ENCODE data around the gene CEP72.

The CEP72 gene

DNA sequence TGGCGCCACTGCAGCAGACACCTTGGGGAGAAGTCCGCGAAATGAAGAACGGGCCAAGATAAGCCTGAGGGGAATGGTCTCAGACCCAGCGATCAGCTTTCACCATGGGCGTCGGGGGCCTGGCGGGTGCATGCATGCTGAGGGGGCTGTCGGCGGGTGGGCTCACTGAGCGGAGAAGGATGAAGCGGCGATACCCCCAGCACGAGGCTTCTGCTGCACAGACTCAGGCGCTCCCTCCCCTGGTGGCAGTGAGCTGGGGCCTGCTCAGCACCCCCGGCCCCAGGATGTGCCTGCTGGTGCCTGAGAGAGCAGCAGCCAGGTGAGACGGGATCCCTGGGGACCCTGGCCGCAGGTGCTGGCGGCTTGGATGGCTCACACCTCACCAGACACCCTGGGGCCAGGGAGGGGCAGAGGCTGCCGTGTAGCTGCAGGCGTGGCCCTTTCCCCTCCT lies 31.2 kb downstream of the CEP72 start:
- Histone ChIP-seq H2AFZ (ENCODE audit: low read length) (no peak overlapping the region), H3K18ac (ENCODE audit: low read length) (no peak overlapping the region), H3K9ac (ENCODE audit: low read depth, low read length, poor library complexity) (peak overlapping the region; percentile 16), H3K4me3 (ENCODE audit: low read length in 2 of 2) (no peak overlapping the region), H2BK12ac (ENCODE audit: low read length) (no peak overlapping the region), H2BK15ac (ENCODE audit: low read length) (no peak overlapping the region), H3K27me3 (ENCODE audit: control insufficient read depth in 3 of 3, insufficient read depth in 3 of 3, low read depth in 1 of 3, low read length in 3 of 3) (no peaks in the 10 kb centered on the region), H4K8ac (ENCODE audit: low read depth, low read length) (no peak overlapping the region), H2BK120ac (ENCODE audit: low read depth, low read length) (no peak overlapping the region), H3K79me1 (ENCODE audit: low read depth, low read length) (peaks cover 13% of the 10 kb centered on the region), H3K9me3 (replicated peaks in 1 of 2; ENCODE audit: control insufficient read depth in 2 of 2, insufficient read depth in 1 of 2, low read depth in 1 of 2, low read length in 2 of 2) (peaks cover 5 to 8% of the 10 kb centered on the region in 2 donors), H3K4ac (ENCODE audit: low read length) (no peak overlapping the region), H4K91ac (ENCODE audit: low read depth, low read length, poor library complexity) (no peak overlapping the region), H2AK5ac (ENCODE audit: low read depth, low read length) (peak overlapping the region; percentile 20), H3K4me1 (ENCODE audit: control insufficient read depth in 2 of 2, insufficient read depth in 1 of 2, low read depth in 1 of 2, low read length in 2 of 2) (no peaks in the 10 kb centered on the region), H3K14ac (ENCODE audit: low read length) (no peak overlapping the region), H3K36me3 (replicated peaks in 1 of 2; ENCODE audit: control insufficient read depth in 2 of 2, insufficient read depth in 2 of 2, low read length in 2 of 2) (peaks cover 71 to 98% of the 10 kb centered on the region in 2 donors), H2BK5ac (ENCODE audit: low read length) (peak overlapping the region; percentile 57), H3K27ac (replicated peaks; ENCODE audit: low read length) (no peak overlapping the region), H3K23ac (ENCODE audit: low read depth, low read length, poor library complexity) (peak overlapping the region; percentile 55), H3K4me2 (ENCODE audit: insufficient read depth, low read length, poor library complexity, severe bottlenecking) (no peak overlapping the region)
- no CpG with 5 or more reads among the region's 21 CpGs for WGBS, 2 donors (ENCODE audit: extremely low coverage in 2 of 2, insufficient read length in 2 of 2, insufficient replicate concordance in 1 of 2)
- DNase-seq (ENCODE audit: low spot score) = no peak

DNA sequence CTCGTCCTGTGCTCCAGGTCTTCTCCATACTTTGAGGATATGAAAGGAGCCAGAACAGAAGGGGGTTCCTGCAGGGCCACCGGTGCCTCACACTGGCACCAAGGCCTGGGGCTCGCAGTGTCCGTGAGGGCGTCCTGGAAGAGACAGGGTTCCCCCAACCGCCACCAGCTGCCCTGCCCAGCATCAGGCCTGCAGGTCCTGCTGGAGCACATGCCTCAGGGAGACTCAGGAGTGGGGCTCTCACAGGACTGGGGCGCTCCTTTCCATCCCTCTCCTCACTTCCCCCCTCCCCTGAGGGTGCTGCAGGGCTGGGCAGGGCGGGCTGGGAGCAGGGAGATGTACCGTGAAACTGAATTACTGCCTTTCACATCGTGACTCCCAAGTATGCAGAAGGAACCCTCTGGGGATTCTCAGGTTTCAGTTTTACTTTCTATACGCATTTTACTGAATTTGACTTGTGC lies 31.7 kb downstream of the CEP72 start:
- Histone ChIP-seq H3K23ac (ENCODE audit: low read depth, low read length, poor library complexity) (peak overlapping the region; percentile 55), H2BK120ac (ENCODE audit: low read depth, low read length) (no peak overlapping the region), H3K9me3 (replicated peaks in 1 of 2; ENCODE audit: control insufficient read depth in 2 of 2, insufficient read depth in 1 of 2, low read depth in 1 of 2, low read length in 2 of 2) (peaks cover 5 to 12% of the 10 kb centered on the region in 2 donors), H2BK12ac (ENCODE audit: low read length) (no peak overlapping the region), H2BK5ac (ENCODE audit: low read length) (peak overlapping the region; percentile 57), H3K18ac (ENCODE audit: low read length) (no peak overlapping the region), H2AFZ (ENCODE audit: low read length) (no peak overlapping the region), H3K4me1 (ENCODE audit: control insufficient read depth in 2 of 2, insufficient read depth in 1 of 2, low read depth in 1 of 2, low read length in 2 of 2) (no peaks in the 10 kb centered on the region), H3K4ac (ENCODE audit: low read length) (no peak overlapping the region), H3K27me3 (ENCODE audit: control insufficient read depth in 3 of 3, insufficient read depth in 3 of 3, low read depth in 1 of 3, low read length in 3 of 3) (no peaks in the 10 kb centered on the region), H3K14ac (ENCODE audit: low read length) (no peak overlapping the region), H3K79me1 (ENCODE audit: low read depth, low read length) (peaks cover 13% of the 10 kb centered on the region), H4K8ac (ENCODE audit: low read depth, low read length) (no peak overlapping the region), H3K27ac (replicated peaks; ENCODE audit: low read length) (no peak overlapping the region), H2BK15ac (ENCODE audit: low read length) (no peak overlapping the region), H4K91ac (ENCODE audit: low read depth, low read length, poor library complexity) (no peak overlapping the region), H2AK5ac (ENCODE audit: low read depth, low read length) (peak overlapping the region; percentile 20), H3K4me3 (ENCODE audit: low read length in 2 of 2) (no peak overlapping the region), H3K4me2 (ENCODE audit: insufficient read depth, low read length, poor library complexity, severe bottlenecking) (no peak overlapping the region), H3K9ac (ENCODE audit: low read depth, low read length, poor library complexity) (peak overlapping the region; percentile 16), H3K36me3 (replicated peaks in 1 of 2; ENCODE audit: control insufficient read depth in 2 of 2, insufficient read depth in 2 of 2, low read length in 2 of 2) (peaks cover 67 to 97% of the 10 kb centered on the region in 2 donors)
- WGBS, 2 donors (ENCODE audit: extremely low coverage in 2 of 2, insufficient read length in 2 of 2, insufficient replicate concordance in 1 of 2) = no CpG with 5 or more reads among the region's 11 CpGs
- DNase-seq (ENCODE audit: low spot score) = no peak

DNA sequence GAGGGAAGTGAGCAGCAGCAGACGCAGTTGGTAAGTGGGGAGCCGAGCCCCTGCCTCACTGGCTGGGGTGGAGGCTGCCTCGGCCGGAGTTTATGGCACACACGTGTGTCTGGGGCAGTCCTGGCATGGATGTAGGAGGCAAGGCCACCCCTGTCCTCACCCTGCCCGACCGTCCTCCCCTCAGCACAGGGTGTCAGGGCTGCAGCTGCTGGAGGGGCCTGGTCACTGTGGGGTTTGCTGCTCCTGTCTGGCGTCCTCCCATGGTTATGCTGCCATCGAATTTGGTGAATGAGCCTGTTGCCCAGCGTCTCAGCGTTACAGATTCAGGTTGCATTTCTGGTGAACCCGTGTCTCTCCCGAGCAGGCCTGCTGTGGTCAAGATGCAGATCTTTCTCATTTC lies 32.4 kb downstream of the CEP72 start:
- H2AK5ac ChIP-seq (ENCODE audit: low read depth, low read length) = no peak overlapping the region
- H3K4me3 ChIP-seq (ENCODE audit: low read length in 2 of 2) = no peak overlapping the region
- no peak overlapping the region for H4K91ac ChIP-seq (ENCODE audit: low read depth, low read length, poor library complexity)
- H3K4me2 ChIP-seq (ENCODE audit: insufficient read depth, low read length, poor library complexity, severe bottlenecking) = no peak overlapping the region
- no peaks in the 10 kb centered on the region for H3K4me1 ChIP-seq (ENCODE audit: control insufficient read depth in 2 of 2, insufficient read depth in 1 of 2, low read depth in 1 of 2, low read length in 2 of 2)
- no peak overlapping the region for H2BK120ac ChIP-seq (ENCODE audit: low read depth, low read length)
- H3K9me3 ChIP-seq (replicated peaks in 1 of 2; ENCODE audit: control insufficient read depth in 2 of 2, insufficient read depth in 1 of 2, low read depth in 1 of 2, low read length in 2 of 2) = peaks cover 5 to 17% of the 10 kb centered on the region in 2 donors
- no peak overlapping the region for H3K14ac ChIP-seq (ENCODE audit: low read length)
- peaks cover 13% of the 10 kb centered on the region for H3K79me1 ChIP-seq (ENCODE audit: low read depth, low read length)
- no peak for DNase-seq (ENCODE audit: low spot score)
- WGBS, 2 donors (ENCODE audit: extremely low coverage in 2 of 2, insufficient read length in 2 of 2, insufficient replicate concordance in 1 of 2) = no CpG with 5 or more reads among the region's 13 CpGs
- no peak overlapping the region for H3K18ac ChIP-seq (ENCODE audit: low read length)
- no peak overlapping the region for H2BK5ac ChIP-seq (ENCODE audit: low read length)
- H3K4ac ChIP-seq (ENCODE audit: low read length) = no peak overlapping the region
- H2BK15ac ChIP-seq (ENCODE audit: low read length) = no peak overlapping the region
- no peak overlapping the region for H3K9ac ChIP-seq (ENCODE audit: low read depth, low read length, poor library complexity)
- no peak overlapping the region for H3K27ac ChIP-seq (replicated peaks; ENCODE audit: low read length)
- no peaks in the 10 kb centered on the region for H3K27me3 ChIP-seq (ENCODE audit: control insufficient read depth in 3 of 3, insufficient read depth in 3 of 3, low read depth in 1 of 3, low read length in 3 of 3)
- H3K23ac ChIP-seq (ENCODE audit: low read depth, low read length, poor library complexity) = peak overlapping the region; percentile 49
- peaks cover 61 to 94% of the 10 kb centered on the region in 2 donors for H3K36me3 ChIP-seq (replicated peaks in 1 of 2; ENCODE audit: control insufficient read depth in 2 of 2, insufficient read depth in 2 of 2, low read length in 2 of 2)
- H4K8ac ChIP-seq (ENCODE audit: low read depth, low read length) = no peak overlapping the region
- H2BK12ac ChIP-seq (ENCODE audit: low read length) = no peak overlapping the region
- no peak overlapping the region for H2AFZ ChIP-seq (ENCODE audit: low read length)

DNA sequence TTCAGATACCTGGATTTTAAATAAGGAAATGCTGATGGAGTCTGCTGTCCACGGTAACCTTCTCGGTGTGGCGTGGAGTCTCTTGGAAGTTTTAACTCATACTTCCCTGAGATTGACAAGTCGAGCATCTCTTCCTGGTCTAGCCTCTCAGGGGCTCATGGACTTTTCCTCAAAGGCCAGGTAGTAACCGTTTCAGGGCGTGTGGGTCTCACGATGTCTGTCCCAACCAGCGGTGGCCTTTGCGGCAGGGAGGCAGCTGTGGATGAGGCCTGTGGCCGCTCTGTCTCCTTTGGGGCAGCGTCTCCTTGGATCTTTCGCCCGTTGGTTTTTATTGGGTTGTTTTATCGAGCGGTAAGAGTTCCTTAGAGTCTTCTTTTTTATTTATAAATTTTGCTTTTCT lies 32.8 kb downstream of the CEP72 start:
- no peak for DNase-seq (ENCODE audit: low spot score)
- H2BK120ac ChIP-seq (ENCODE audit: low read depth, low read length) = no peak overlapping the region

More for the DNA sequence above, 32.8 kb downstream of the CEP72 start:
- Histone ChIP-seq H2BK12ac (ENCODE audit: low read length) (no peak overlapping the region), H2BK15ac (ENCODE audit: low read length) (no peak overlapping the region), H3K4me3 (ENCODE audit: low read length in 2 of 2) (no peak overlapping the region), H3K79me1 (ENCODE audit: low read depth, low read length) (peaks cover 13% of the 10 kb centered on the region), H3K27me3 (ENCODE audit: control insufficient read depth in 3 of 3, insufficient read depth in 3 of 3, low read depth in 1 of 3, low read length in 3 of 3) (no peaks in the 10 kb centered on the region), H2AFZ (ENCODE audit: low read length) (no peak overlapping the region), H3K9ac (ENCODE audit: low read depth, low read length, poor library complexity) (peak overlapping the region; percentile 54), H3K9me3 (replicated peaks in 1 of 2; ENCODE audit: control insufficient read depth in 2 of 2, insufficient read depth in 1 of 2, low read depth in 1 of 2, low read length in 2 of 2) (peaks cover 5 to 21% of the 10 kb centered on the region in 2 donors), H3K27ac (replicated peaks; ENCODE audit: low read length) (no peak overlapping the region), H3K4me2 (ENCODE audit: insufficient read depth, low read length, poor library complexity, severe bottlenecking) (no peak overlapping the region), H2BK5ac (ENCODE audit: low read length) (no peak overlapping the region), H3K4ac (ENCODE audit: low read length) (no peak overlapping the region), H3K14ac (ENCODE audit: low read length) (no peak overlapping the region), H3K36me3 (replicated peaks in 1 of 2; ENCODE audit: control insufficient read depth in 2 of 2, insufficient read depth in 2 of 2, low read length in 2 of 2) (peaks cover 56 to 90% of the 10 kb centered on the region in 2 donors), H2AK5ac (ENCODE audit: low read depth, low read length) (no peak overlapping the region), H3K4me1 (ENCODE audit: control insufficient read depth in 2 of 2, insufficient read depth in 1 of 2, low read depth in 1 of 2, low read length in 2 of 2) (no peaks in the 10 kb centered on the region), H4K91ac (ENCODE audit: low read depth, low read length, poor library complexity) (no peak overlapping the region), H3K23ac (ENCODE audit: low read depth, low read length, poor library complexity) (no peak overlapping the region), H3K18ac (ENCODE audit: low read length) (no peak overlapping the region), H4K8ac (ENCODE audit: low read depth, low read length) (no peak overlapping the region)
- WGBS, 2 donors (ENCODE audit: extremely low coverage in 2 of 2, insufficient read length in 2 of 2, insufficient replicate concordance in 1 of 2) = no CpG with 5 or more reads among the region's 15 CpGs
